Measurements from ENCODE around the gene PLET1. TPM values are rescaled to one million over a fixed set of nuclear protein-coding genes. Genes with fewer than 3 reads are reported as not detected.

Gene PLET1
- total RNA-seq, 1 donor from 2014 or later, result not detected

- no peak for TF ChIP-seq CTCF (conservative IDR thresholded peaks at IDR 0.05)
- peak; percentile 84 for DNase-seq (ENCODE audit: extremely low spot score, unreplicated experiment)
- no peaks in the 10 kb centered on the region for H3K9me3 Mint-ChIP-seq
- H3K4me1 Mint-ChIP-seq (ENCODE audit: unreplicated experiment), result peaks cover 10% of the 10 kb centered on the region
- peak within 1 kb of the TSS; percentile 96 for H3K27ac Mint-ChIP-seq
- peak within 1 kb of the TSS; percentile 88 for H3K4me3 Mint-ChIP-seq
- H3K36me3 Mint-ChIP-seq, result peaks cover 10% of the 10 kb centered on the region
- no peaks in the 10 kb centered on the region for H3K27me3 Mint-ChIP-seq
Measured at GRCh38 chr11:112226062-112226830, 34.4 kb downstream of the PLET1 start, which contains the start of gene PTS. Gene PTS, plus strand, starts transcription at chr11:112226428. Its CDS starts 16 bp downstream, at chr11:112226444.

GRCh38 chr11:112225753-112226061 is 35.0 kb downstream of the PLET1 start:
- peak overlapping the region; percentile 96 for H3K27ac Mint-ChIP-seq
- DNase-seq (ENCODE audit: extremely low spot score, unreplicated experiment), result no peak
- peak overlapping the region; percentile 88 for H3K4me3 Mint-ChIP-seq
- H3K36me3 Mint-ChIP-seq, result peaks cover 10% of the 10 kb centered on the region
- no peaks in the 10 kb centered on the region for H3K27me3 Mint-ChIP-seq
- no peaks in the 10 kb centered on the region for H3K9me3 Mint-ChIP-seq
- TF ChIP-seq CTCF (conservative IDR thresholded peaks at IDR 0.05), result no peak
- peaks cover 11% of the 10 kb centered on the region for H3K4me1 Mint-ChIP-seq (ENCODE audit: unreplicated experiment)

- H3K4me3 Mint-ChIP-seq, result peak overlapping the region; percentile 53
- TF ChIP-seq CTCF (conservative IDR thresholded peaks at IDR 0.05), result no peak
- no peaks in the 10 kb centered on the region for H3K36me3 Mint-ChIP-seq
- peak overlapping the region; percentile 64 for H3K27ac Mint-ChIP-seq
- H3K27me3 Mint-ChIP-seq, result no peaks in the 10 kb centered on the region
- DNase-seq (ENCODE audit: extremely low spot score, unreplicated experiment), result no peak
- H3K4me1 Mint-ChIP-seq (ENCODE audit: unreplicated experiment), result peaks cover 11% of the 10 kb centered on the region
- H3K9me3 Mint-ChIP-seq, result no peaks in the 10 kb centered on the region
Measured at GRCh38 chr11:112223754-112224532, 36.7 kb downstream of the PLET1 start.

DNA sequence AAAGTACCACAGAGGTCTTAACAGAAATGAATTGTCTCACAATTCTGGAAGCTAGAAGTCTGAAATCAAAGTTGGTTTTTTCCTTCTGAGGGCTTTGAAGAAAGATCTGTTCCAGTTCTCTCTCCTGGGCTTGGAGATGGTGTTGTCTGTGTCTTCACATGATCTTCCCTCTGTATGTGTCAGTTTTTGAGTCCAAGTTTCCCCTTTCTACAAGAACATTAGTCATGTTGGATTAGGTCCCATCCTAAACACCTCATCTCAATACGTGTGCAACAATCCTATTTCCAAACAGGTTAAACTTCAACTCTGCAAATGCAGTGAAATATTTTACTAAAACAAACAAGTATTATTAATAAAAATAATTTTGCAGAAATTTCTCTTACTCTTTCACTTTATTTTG is 37.5 kb downstream of the PLET1 start:
- H3K36me3 Mint-ChIP-seq, result no peaks in the 10 kb centered on the region
- H3K4me1 Mint-ChIP-seq (ENCODE audit: unreplicated experiment), result peaks cover 11% of the 10 kb centered on the region
- H3K27me3 Mint-ChIP-seq, result no peaks in the 10 kb centered on the region
- DNase-seq (ENCODE audit: extremely low spot score, unreplicated experiment), result no peak
- H3K4me3 Mint-ChIP-seq, result no peak overlapping the region
- no peak for TF ChIP-seq CTCF (conservative IDR thresholded peaks at IDR 0.05)
- H3K27ac Mint-ChIP-seq, result no peak overlapping the region
- no peaks in the 10 kb centered on the region for H3K9me3 Mint-ChIP-seq

DNA sequence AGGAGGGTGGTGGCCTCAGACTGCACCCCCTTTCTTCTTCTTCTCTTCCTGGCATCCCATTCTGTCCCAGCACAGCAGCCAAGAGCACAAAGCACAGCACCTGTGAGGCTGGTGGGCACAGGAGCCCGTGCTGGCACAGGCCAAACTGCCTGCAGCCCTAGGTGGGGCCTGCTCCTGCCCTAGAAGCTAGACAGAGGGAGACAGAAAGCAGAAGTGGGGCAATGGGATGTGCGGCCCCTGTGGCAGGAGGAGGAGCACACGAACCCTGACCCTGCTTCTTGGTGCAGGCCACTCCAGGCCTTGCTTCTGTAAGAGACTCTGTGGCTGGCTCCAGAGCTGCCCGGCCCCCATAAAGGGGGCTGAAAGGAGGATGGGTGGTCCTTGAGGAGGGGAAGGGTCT is 38.4 kb downstream of the PLET1 start:
- Mint-ChIP-seq H3K4me3 (no peak overlapping the region), H3K4me1 (ENCODE audit: unreplicated experiment) (peaks cover 7% of the 10 kb centered on the region), H3K27ac (no peak overlapping the region), H3K9me3 (no peaks in the 10 kb centered on the region), H3K36me3 (no peaks in the 10 kb centered on the region), H3K27me3 (no peaks in the 10 kb centered on the region)
- no peak for DNase-seq (ENCODE audit: extremely low spot score, unreplicated experiment)
- TF ChIP-seq CTCF (conservative IDR thresholded peaks at IDR 0.05), result no peak

Data from type B pancreatic cell (in vitro differentiated cells).